NCI-H69 (cell line): ENCODE measurements around the gene PLEKHA3.
"Not testable (repeated sequence)": the region's sequence is repeated elsewhere in the genome, so short reads cannot be mapped to it uniquely, and the experiment has no call there.

Experiments used
- DNase-seq: peaks from one replicate; lab custom pipeline; 2025; lab: John Stamatoyannopoulos, UW

Gene PLEKHA3

DNA sequence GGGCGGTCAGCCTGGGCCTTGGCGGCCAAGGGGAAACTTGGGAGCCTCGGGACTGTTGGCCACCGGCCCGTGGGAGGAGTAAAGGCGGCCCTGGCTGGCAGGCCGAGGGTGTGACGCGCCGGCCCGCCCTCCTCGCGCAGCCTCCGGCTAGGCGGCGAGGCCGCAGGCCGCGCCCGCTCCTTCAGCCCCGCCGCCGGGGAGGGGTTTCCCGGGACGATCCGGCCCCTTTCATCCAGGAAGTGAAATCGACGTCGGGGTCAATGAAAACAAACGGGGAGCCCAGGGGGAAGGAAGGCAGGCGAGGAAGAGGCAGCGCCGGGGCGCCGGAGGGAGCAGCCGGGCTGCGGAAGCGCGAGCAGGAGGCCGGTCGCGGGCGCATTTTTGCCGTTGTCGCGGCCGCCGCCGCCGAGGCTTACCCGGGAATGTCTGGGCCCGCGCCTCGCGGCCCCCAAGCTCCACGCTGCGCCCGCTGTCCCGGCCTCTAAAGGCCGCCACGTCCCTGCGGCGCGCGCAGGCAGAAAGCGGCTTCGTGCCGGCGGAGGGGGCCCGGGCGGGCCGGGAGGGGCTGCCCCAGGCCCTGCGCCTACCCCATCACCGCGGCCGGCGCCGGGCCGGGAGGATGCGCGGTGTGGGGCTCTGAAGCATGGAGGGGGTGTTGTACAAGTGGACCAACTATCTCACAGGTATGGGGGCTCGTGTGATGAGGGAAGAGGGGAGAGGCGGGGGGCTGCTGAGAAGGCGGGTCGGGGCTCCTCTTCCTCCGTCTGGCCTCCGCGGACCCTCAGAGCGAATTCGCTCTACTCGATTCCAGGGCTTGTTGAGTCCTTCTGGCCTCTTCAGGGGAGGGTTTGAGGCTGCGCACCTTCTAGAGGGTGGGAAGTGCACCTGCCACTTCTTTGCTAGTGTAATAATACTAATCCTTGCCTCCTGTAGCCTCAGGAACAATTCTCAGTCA lies at the start of gene PLEKHA3:
Gene PLEKHA3 (plus strand): TSS at position 231 of the 955 bp plus-strand sequence. CDS start 413 bp downstream, at position 644.
- DNase-seq = peak; percentile 94

DNA sequence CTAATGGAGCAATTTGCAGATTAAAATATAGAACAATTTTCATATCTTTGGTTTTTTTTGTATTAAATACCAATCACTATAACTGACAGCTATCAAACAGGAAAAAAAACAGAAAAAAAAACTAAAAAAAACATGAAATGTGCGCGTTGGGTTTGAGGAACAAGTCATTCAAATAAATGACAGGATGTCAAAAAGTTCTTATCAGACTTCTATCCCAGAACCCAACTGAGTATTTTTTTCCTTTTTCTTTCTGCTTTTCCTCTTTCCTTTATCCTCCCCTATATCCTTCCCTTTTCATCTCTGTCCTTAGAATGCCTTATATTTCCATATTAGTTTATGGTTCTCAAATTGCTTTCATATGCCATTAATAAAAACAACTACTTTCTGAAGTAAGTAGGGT lies 43.6 kb upstream of the PLEKHA3 start:
- no peak for DNase-seq

DNA sequence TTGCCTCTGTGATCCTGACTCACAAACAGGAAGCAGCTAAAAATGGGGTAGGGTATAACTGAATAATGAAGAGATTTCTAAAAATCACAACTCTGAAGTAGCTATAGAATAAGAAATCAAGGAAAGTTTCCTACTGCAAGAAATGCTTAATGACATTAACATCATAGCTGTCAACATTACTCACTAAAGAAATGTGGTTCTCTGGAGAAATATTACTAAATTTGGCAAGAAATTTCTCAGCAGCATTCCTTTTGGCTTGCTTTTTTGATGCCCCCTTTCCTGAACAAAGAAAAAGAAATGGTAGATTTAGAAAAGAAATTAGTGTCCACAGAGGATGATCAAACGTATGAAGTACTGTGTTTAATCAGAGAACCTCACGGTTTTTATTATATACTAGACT lies 38.8 kb upstream of the PLEKHA3 start:
- DNase-seq = no peak

- no peak for DNase-seq
Measured at GRCh38 chr2:178448968-178449661, 31.1 kb upstream of the PLEKHA3 start.

DNA sequence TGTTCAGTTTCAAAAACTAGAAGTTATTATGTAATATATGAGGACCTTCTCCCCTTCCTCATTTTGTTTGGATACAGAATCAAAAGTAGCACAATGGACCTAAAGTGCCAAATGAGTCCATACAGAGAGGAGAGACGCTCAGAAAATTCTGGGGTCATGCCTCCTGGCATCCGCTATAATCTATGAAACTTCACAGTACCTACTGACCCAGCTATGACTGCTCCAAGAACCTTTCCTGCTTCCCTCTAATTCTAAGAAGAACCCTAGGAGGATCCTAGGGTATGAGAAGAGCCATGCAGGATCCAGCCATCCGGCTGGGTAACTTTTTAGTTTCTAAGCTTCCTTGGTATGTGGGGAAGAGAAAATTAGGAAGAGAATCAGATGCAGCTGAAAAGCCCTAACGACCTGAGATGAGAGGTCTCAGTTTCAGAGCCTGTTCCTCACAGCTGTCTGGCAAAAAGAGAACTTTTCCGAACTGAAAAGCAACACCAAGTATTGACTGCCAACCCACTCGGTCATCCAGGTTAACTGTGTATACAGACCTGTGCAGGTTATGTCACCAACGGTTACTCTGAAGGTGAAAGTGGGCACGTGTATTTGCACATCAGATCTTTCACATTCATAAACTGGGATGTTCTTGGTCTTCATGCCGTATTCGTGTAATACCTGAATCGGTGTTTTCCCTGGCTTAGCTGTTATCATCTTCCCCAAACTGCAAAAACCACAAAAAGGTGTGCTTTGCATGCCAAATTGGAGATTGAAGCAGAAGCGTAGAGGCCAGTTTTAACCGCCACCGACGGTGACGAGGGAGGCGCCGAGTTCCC lies 30.3 kb upstream of the PLEKHA3 start:
- peak; percentile 58 for DNase-seq

GRCh38 chr2:178450524-178450773 lies 29.8 kb upstream of the PLEKHA3 start:
- no peak for DNase-seq

DNA sequence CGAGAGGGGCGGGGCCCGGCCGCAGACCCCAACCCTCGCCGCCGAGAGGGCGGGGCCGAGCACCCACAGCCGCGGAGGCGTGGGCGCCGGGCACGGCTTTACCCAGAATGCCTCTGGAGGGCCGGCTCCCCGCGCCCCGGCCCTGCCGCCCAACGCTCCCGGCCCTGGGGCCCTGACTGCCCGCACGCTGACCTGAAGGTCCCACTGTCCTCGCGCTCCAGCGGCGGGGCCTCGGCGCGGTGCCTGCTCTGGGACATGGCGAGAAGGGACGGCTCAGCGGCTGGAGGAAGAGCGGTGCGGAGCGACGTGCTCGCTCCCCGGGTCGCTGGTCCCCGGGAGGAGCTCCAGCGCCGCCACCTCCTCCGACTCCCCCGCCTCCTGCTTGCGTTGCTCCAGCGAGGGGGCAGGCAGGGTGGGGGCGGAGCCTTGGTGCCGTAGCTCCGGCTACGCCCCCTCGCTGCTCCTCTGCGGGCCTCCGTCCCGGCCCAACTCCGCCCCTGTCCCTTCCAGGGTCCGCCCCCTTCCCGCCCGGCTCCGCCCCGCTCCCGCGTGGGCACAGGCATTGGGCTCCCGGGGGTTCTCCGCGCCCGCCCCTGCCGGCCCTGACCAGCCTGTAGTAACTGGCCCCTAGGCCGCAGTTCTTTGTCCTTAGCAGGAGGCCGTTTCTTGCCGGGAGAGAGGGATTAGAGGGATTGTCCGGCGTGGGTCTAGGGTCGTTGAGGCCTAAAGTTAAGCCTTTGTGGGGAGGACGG lies 29.3 kb upstream of the PLEKHA3 start, which contains the start of the genes PJVK and PRKRA:
Gene PJVK (plus strand): TSS at position 605 of the 752 bp plus-strand sequence. CDS start 2,032 bp downstream, outside the sequence.
Gene PRKRA (minus strand): TSS at position 402 of the 752 bp plus-strand sequence. CDS start 145 bp downstream, at position 257.
- peak; percentile 96 for DNase-seq

- DNase-seq = no peak
Measured at GRCh38 chr2:178452334-178452733, 27.9 kb upstream of the PLEKHA3 start.

DNA sequence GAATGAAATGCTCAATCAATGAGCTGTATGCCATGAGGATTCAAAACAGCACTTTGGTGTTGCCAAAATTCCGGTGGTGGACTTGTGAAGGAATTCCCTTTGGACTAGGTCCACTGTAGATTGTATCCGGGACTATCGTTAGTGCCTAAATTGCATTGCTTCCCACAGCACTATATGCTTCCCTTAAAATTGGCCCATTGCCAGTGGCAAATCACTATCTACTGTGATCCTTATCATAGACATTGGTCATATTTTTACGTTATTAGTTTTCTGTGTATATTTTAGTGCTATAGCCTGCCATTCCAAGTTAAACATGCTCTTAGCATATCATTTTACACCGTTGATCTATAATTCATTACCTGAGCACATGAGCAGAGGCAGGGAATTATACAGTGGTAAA lies 27.4 kb upstream of the PLEKHA3 start:
- peak; percentile 39 for DNase-seq

DNA sequence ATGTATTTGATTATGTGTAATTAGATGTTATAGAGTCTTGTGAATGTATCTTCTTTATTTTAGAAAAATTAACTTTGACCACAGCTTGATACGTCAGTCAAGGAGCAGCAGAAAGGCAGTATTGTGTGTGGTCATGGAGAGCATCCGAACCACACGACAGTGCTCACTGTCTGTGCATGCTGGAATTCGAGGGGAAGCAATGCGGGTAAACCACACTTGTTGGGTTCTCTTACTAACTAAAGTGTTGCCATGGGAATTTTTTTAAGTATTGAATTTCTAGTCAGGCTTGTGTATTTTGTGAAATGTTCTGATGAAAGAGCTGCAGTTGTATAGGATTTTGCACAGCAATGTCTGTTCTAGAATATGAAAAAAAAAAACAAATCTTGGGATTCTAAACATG lies 24.3 kb upstream of the PLEKHA3 start:
- DNase-seq = no peak

DNA sequence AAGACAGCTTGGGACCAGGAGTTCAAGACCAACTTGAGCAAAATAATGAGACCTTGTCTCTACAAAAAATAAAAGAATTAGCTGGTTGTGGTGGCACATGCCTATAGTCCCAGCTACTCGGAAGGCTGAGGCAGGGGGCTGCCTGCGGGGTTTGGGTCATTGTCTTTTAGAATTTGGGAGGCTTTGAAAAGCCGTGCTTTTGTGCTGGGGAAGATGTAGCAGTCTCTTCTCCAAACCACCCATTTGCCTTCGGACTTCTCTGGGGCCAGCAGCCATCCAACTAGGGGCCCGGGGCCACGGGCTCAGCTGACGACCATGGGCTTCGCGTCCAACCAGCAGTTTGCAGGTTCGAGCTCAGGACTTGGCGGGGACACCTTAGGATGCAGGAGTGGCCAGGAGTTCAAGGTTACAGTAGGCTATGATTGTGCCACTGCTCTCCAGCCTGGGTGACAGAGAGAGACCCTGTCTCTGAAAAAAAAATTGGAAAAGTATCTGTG lies 22.8 kb upstream of the PLEKHA3 start:
- no peak for DNase-seq

DNA sequence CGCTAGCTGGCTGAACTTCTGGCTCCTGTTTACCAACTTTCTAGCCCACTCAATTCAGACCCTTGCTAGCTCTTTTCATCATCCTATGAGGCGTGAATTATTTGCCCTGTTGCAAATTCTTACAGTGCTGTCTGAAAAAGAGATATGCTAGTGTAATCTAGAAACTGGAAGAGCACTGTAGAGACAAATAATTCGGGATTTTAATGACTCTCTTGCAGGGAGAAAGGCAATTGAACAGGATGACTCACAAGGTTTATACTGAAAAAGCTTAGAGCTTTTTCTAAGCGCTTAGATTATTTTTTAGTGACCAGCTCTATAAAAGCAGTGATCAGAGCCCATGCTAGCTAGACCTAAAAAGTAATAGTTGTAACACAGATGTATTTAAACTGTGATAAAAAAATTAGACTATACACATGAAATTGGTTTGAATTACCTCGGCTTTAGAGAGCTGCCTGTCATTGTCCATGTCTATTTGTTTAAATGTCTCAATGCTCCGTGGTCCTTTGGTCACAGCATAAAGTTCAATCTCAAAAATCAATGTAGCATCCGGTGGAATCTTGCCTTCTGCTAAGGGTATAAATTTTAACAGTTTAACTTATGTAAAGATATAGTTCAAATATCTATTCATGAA lies 10.9 kb upstream of the PLEKHA3 start:
- no peak for DNase-seq

GRCh38 chr2:178471313-178471712 lies 8.9 kb upstream of the PLEKHA3 start:
- not testable (repeated sequence) for DNase-seq

- DNase-seq = no peak
Measured at GRCh38 chr2:178473373-178473772, 6.9 kb upstream of the PLEKHA3 start.

DNA sequence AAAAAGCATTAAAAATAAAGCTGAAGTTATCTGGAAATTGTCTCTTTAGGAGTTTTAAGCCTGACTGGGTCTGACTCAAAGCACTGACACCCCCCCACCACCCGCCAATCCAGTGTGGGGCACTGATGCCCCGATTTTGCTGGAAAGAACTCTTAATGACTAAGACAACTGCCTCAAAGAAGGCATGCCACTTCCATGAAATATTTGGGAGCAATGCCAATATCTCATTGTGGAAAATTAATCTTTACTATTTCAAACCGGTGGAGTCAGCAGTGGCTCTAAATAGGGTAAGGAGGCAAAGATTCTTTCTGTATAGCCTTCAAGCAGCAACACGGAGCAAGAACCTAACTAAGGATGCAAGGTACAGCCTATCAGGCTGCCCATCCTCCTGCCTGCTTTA lies 6.3 kb upstream of the PLEKHA3 start:
- DNase-seq = no peak

- no peak for DNase-seq
Measured at GRCh38 chr2:178474560-178474959, 5.7 kb upstream of the PLEKHA3 start.

DNA sequence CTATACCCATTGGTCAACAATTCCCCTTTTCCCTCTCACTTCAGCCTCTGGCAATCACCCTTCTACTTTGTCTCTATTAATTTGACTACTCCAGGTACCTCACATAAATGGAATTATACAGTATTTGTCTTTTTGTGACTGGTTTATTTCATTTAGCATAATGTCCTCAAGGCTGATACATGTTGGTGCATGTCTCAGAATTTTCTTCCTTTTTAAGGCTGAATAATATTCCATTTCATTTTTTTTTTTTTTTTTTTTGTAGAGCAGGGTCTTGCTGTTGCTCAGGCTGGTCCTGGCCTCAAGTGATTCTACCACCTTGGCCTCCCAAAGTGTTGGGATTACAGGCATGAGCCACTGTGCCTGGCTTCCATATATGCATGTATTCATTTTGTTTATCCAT lies 3.8 kb upstream of the PLEKHA3 start:
- DNase-seq = no peak

GRCh38 chr2:178477443-178478129 lies 2.7 kb upstream of the PLEKHA3 start:
- DNase-seq = peak; percentile 46

GRCh38 chr2:178478130-178478438 lies 2.2 kb upstream of the PLEKHA3 start:
- DNase-seq = peak; percentile 54
